K562 (cell line): ENCODE measurements around the gene GGA3. TPM values are rescaled to one million over a fixed set of nuclear protein-coding genes. Genes with fewer than 3 reads are reported as not detected.

Experiments
- CGGBP1 ChIP-seq: fragments of 250-450 bp; sonication (Bioruptor Pico); IDR thresholded peaks from 2 replicates; pipeline ENCODE4 v1.9.0; 2021; ENCODE audit warnings: mild to moderate bottlenecking
- ILK ChIP-seq: fragments of 450-650 bp; IDR thresholded peaks from 2 replicates; pipeline ENCODE4 v1.6.1; 2016; ENCODE audit warnings: missing genetic modification characterization, low read depth, mild to moderate bottlenecking, missing compliant biosample characterization, moderate library complexity, borderline replicate concordance
- NCOR1 ChIP-seq: fragments of 450-650 bp; IDR thresholded peaks from 2 replicates; pipeline ENCODE4 v1.6.1; 2016; ENCODE audit warnings: mild to moderate bottlenecking, moderate library complexity
- SMARCE1 ChIP-seq: fragments of 450-650 bp; IDR thresholded peaks from 2 replicates; pipeline ENCODE4 v1.7.1; 2016; ENCODE audit warnings: mild to moderate bottlenecking
- ZBTB49 ChIP-seq: sonication (generic); formaldehyde crosslinking; IDR thresholded peaks from 2 replicates; pipeline ENCODE4 v1.8.0; 2022; ENCODE audit warnings: missing genetic modification reagents, mild to moderate bottlenecking, borderline replicate concordance
- ZNF398 ChIP-seq: fragments of 250-450 bp; sonication (Bioruptor Pico); IDR thresholded peaks from 2 replicates; pipeline ENCODE4 v1.8.0; 2021; ENCODE audit warnings: moderate library complexity, mild to moderate bottlenecking, inconsistent platforms
- ZNF79 ChIP-seq: fragments of 250-450 bp; sonication (Bioruptor Pico); IDR thresholded peaks from 2 replicates; pipeline ENCODE4 v1.4.0; 2020; ENCODE audit warnings: low read depth, mild to moderate bottlenecking, moderate library complexity
- polyA plus RNA-seq, 8 experiments: library from polyadenylated mRNA; depleted of rRNA in 4 of 8; stranded (reverse) in 5 of 8; unstranded in 3 of 8; fragments of >200 nt; fragmentation: Nextera tagmentation in 2 of 8; fragmentation: Illumina TruSeq in 1 of 8; extraction: Ambion mirVana in 2 of 8; extraction: Trizol in 1 of 8; gene quantifications; 2 replicates each; pipeline versions ENCODE4 v1.2.1 to v1.2.3, GENCODE V29; 2011 to 2014; ENCODE audit warnings: inconsistent platforms in 1 of 8, missing spikeins in 1 of 8
- total RNA-seq, 7 experiments: library from RNA; depleted of rRNA in 6 of 7; stranded (reverse); fragments of >200 nt in 6 of 7; fragmentation: Illumina TruSeq in 2 of 7; extraction: Trizol in 2 of 7; gene quantifications; 2 replicates each; pipeline versions ENCODE4 v1.2.1 to v1.2.3, GENCODE V29; 2011 to 2021; ENCODE audit warnings: low replicate concordance in 1 of 7

The GGA3 gene
- total and polyA plus RNA-seq, 9 of the 15 experiments (the other 6 are each of a cell fraction or from before 2014, with no cell fraction given), result 5.7 to 64.9 (median 25.4) TPM

GRCh38 chr17:75245011-75245410 is 16.4 kb downstream of the GGA3 start (continued):
- no peak for TF ChIP-seq ZNF79 (CRISPR knock-in tag)
- no peak for TF ChIP-seq ILK
- TF ChIP-seq SMARCE1, result no peak
- TF ChIP-seq NCOR1, result no peak
- TF ChIP-seq ZNF398 (CRISPR knock-in tag), result no peak
- no peak for TF ChIP-seq ZBTB49 (CRISPR knock-in tag)
- TF ChIP-seq CGGBP1, result no peak
- TF ChIP-seq, all 486 proteins: peak for 6
